ENCODE results near the gene GOPC. TPM values are rescaled to one million over a fixed set of nuclear protein-coding genes. Genes with fewer than 3 reads are reported as not detected.
"Not testable (repeated sequence)": the region's sequence is repeated elsewhere in the genome, so short reads cannot be mapped to it uniquely, and the experiment has no call there.

GOPC gene
- total RNA-seq, 1 experiment from 2014 or later, result 15.4 TPM

GRCh38 chr6:117536317-117536716 is 66.0 kb downstream of the GOPC start:
- Histone ChIP-seq H3K36me3 (peaks cover 42% of the 10 kb centered on the region), H3K9me3 (no peaks in the 10 kb centered on the region), H3K4me3 (no peak overlapping the region), H3K27me3 (no peaks in the 10 kb centered on the region)
- DNase-seq, result no peak

GRCh38 chr6:117534974-117535373 is 67.3 kb downstream of the GOPC start:
- no peak for DNase-seq
- no peaks in the 10 kb centered on the region for H3K27me3 ChIP-seq
- no peaks in the 10 kb centered on the region for H3K9me3 ChIP-seq
- H3K36me3 ChIP-seq, result peaks cover 32% of the 10 kb centered on the region
- H3K4me3 ChIP-seq, result no peak overlapping the region

DNA sequence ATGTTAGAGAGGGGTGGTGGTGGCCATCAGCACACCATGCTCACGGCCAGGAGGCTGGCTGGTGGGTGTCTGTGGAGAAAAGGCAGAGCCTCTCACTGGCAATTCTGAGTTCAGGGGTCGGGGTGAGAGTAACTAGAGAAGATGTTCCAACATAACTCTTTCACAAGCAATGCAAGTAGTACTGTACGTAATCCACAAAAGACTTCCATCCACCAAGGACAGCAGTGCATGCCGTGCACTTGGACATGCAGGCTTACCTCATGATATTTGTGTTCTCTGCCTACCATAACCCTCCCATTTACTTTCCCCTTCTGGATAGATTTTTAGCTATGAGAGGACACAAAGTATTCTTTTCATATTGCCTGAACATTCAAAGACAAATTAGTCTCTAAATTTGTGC is 68.5 kb downstream of the GOPC start:
- no peaks in the 10 kb centered on the region for H3K27me3 ChIP-seq
- H3K4me3 ChIP-seq, result no peak overlapping the region
- H3K36me3 ChIP-seq, result peaks cover 21% of the 10 kb centered on the region
- no peaks in the 10 kb centered on the region for H3K9me3 ChIP-seq
- DNase-seq, result no peak

- Histone ChIP-seq H3K4me3 (no peak overlapping the region), H3K27me3 (no peaks in the 10 kb centered on the region), H3K36me3 (peaks cover 16% of the 10 kb centered on the region), H3K9me3 (no peaks in the 10 kb centered on the region)
- no peak for DNase-seq
Observed at GRCh38 chr6:117531809-117532725, 70.2 kb downstream of the GOPC start.

DNA sequence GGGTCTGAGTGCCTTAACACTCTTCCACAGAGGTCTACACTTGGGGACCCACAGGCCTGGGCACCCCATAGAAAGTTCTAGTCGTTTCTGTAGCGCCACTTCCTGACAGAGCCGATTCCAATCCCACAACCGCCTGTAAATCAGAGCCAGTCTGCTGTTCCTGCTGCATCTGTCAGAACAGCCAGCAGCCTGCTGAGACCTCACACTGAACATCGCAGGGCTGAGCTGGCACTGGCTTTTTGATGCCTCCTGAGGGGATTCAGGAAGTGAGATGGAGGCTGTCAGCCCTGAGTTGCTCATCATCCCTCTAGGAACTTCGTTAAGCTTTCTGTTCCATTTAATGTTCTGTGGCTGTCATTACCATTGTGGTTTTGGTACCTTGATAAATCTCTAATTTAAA is 71.0 kb downstream of the GOPC start:
- no peaks in the 10 kb centered on the region for H3K9me3 ChIP-seq
- no peak overlapping the region for H3K4me3 ChIP-seq
- no peak for DNase-seq
- H3K27me3 ChIP-seq, result no peaks in the 10 kb centered on the region
- H3K36me3 ChIP-seq, result peaks cover 14% of the 10 kb centered on the region

- DNase-seq, result no peak
- peaks cover 14% of the 10 kb centered on the region for H3K36me3 ChIP-seq
- no peak overlapping the region for H3K4me3 ChIP-seq
- no peaks in the 10 kb centered on the region for H3K27me3 ChIP-seq
- H3K9me3 ChIP-seq, result no peaks in the 10 kb centered on the region
Observed at GRCh38 chr6:117530467-117531242, 71.7 kb downstream of the GOPC start.

DNA sequence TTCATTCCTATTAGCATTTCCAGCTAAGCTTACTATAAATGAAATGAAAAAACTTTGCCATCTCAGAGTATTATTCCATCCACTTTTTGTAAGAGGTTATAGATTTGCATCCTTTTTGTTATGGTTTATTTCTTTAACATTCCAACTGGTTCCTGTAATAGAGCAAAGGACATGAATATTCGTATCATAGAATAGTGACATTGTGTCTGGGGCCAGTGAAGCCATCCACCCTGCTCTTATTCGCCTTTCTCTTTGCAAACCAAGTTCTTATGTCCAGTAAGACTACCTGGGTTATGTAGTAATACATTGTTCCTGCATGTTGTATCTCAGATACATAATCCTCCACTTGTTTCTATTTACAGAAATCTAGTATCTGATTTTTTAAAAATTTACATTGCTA is 76.7 kb downstream of the GOPC start:
- H3K9me3 ChIP-seq, result no peaks in the 10 kb centered on the region
- no peak overlapping the region for H3K4me3 ChIP-seq
- DNase-seq, result no peak
- no peaks in the 10 kb centered on the region for H3K27me3 ChIP-seq
- peaks cover 4% of the 10 kb centered on the region for H3K36me3 ChIP-seq

GRCh38 chr6:117521791-117522502 is 80.4 kb downstream of the GOPC start:
- peaks cover 4% of the 10 kb centered on the region for H3K36me3 ChIP-seq
- no peaks in the 10 kb centered on the region for H3K9me3 ChIP-seq
- no peak for DNase-seq
- no peaks in the 10 kb centered on the region for H3K27me3 ChIP-seq
- no peak overlapping the region for H3K4me3 ChIP-seq

DNA sequence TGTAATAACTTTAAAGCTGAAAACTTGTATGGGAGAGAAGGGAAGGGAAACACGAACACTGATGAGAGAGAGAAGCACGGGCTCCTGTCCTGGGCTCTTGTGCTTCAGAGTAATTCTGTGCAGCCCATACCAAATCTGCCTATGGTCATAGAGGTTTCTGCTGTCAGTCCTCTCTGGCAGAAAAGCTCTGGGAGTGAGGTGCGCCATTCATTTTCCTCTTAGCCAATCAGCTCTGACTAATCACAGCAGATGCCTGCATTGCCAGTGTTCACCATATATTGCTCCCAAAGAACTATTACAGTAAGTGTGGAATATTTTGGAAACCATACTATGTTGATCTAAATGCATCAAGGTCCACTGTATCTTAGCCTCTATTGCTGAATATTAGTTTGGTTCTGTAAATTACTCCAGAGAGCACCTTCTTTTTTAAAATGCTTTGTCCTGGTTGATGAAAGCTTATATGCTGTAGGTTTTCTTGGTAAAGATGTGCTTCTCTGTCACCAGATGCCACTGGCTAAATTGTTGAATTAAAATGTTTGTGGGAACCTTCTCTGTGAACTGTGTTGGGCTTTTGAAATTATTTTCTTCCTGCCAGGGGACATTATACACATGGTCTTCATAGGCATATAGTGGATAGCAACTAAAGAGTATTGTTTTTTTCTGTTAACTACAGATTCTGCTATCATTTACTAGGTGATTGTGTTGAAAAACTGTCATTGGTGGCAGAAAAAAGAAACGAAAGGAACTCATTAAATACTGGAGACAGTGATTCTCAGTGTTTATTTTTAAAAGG is 81.5 kb downstream of the GOPC start:
- DNase-seq, result no peak
- no peak overlapping the region for H3K4me3 ChIP-seq
- H3K9me3 ChIP-seq, result no peaks in the 10 kb centered on the region
- peaks cover 4% of the 10 kb centered on the region for H3K36me3 ChIP-seq
- H3K27me3 ChIP-seq, result no peaks in the 10 kb centered on the region

- Histone ChIP-seq H3K27me3 (no peaks in the 10 kb centered on the region), H3K4me3 (no peak overlapping the region), H3K9me3 (no peaks in the 10 kb centered on the region), H3K36me3 (peaks cover 8% of the 10 kb centered on the region)
- no peak for DNase-seq
Observed at GRCh38 chr6:117518870-117519269, 83.4 kb downstream of the GOPC start.

- not testable (repeated sequence) for H3K27me3 ChIP-seq, H3K36me3 ChIP-seq, H3K9me3 ChIP-seq, H3K4me3 ChIP-seq, DNase-seq
Observed at GRCh38 chr6:117517995-117518394, 84.3 kb downstream of the GOPC start.

DNA sequence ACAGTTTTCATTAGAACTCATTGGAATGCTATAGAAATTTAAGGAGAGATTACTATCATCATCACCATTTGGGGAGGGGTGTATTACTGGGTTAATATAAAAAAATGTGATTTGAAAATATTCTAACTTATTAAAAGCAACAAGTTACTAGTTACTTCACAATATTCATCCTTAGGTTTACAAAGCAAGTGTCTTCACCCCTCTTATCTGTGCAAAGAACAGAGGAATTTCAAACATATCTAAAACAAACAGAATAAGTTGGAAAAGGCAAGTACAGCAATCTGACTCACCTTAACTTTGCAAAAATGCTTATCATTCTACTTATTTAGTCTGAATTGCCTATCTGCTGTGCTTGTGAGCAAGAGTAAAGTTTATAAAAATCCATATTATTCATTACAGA is 87.0 kb downstream of the GOPC start:
- no peaks in the 10 kb centered on the region for H3K27me3 ChIP-seq
- no peak overlapping the region for H3K4me3 ChIP-seq
- H3K36me3 ChIP-seq, result peaks cover 7% of the 10 kb centered on the region
- no peak for DNase-seq
- no peaks in the 10 kb centered on the region for H3K9me3 ChIP-seq

- no peak for DNase-seq
- H3K4me3 ChIP-seq, result no peak overlapping the region
- no peaks in the 10 kb centered on the region for H3K27me3 ChIP-seq
- no peaks in the 10 kb centered on the region for H3K9me3 ChIP-seq
- peaks cover 7% of the 10 kb centered on the region for H3K36me3 ChIP-seq
Observed at GRCh38 chr6:117514655-117515054, 87.7 kb downstream of the GOPC start.

- Histone ChIP-seq H3K9me3 (no peaks in the 10 kb centered on the region), H3K36me3 (peaks cover 9% of the 10 kb centered on the region), H3K4me3 (no peak overlapping the region), H3K27me3 (no peaks in the 10 kb centered on the region)
- no peak for DNase-seq
Observed at GRCh38 chr6:117513778-117514365, 88.4 kb downstream of the GOPC start.

DNA sequence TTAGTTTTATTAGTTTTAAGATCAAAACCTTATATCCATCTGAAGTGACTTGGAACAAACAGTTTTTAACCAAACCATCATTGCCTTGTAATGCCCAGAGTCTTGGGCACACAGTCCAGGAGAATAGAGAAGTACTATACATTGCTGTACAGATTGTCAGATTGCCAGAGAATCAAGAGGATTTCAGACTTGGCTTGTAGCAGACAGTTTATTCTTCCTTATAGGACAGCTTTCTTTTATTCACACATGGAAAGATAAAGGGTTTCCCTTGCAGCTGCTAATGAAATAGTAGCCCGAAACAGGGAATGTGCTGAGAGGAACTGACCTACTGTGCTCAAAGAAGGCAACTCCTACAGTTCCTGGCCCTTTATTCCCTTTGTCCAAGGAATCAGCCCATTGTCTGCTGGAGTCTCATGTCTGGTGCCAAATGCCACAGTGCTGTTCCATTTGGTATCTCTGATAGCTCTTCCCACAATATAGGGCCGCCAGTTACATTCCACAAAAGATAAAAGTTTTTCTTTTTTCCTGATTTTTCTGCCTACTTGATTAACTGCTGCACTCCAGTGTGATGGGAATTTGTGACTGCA is 89.2 kb downstream of the GOPC start:
- Histone ChIP-seq H3K4me3 (no peak overlapping the region), H3K36me3 (peaks cover 14% of the 10 kb centered on the region), H3K9me3 (no peaks in the 10 kb centered on the region), H3K27me3 (no peaks in the 10 kb centered on the region)
- DNase-seq, result no peak

Measured in MG63 (cell line).